ENCODE data around the gene UGT2B15.
"Not testable (repeated sequence)": the region's sequence is repeated elsewhere in the genome, so short reads cannot be mapped to it uniquely, and the experiment has no call there.

The UGT2B15 gene

DNA sequence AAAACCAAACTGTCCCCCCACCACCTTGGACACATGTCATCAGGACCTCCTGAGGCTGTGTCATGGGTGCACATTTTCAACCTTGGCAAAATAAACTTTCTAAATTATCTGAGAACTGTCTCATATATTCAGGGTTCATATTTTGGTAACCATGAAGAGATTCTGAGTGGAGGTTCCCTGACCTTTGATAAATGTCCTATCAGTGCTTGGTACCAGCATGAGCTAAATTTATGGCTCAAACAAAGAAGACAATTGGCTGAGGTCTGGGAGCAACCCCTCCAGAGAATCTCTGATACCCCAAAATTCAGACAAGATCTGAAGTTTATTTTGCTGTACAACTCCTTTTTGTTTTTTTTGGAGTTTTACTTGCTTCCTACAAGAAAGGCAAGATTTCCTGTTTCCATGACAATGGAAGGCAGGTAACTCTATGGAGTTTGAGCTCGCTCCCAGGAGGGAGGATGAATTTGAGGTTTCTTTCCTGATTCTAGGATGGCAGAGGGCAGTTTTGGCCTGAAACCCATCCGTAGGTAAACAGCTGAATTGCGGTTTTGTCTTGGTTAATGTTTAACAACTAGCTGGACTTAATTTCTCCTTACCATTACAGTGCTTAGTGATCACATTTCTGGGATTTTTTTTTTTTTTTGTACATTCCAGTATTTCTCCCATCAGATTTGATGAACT is 14.5 kb downstream of the UGT2B15 start:
- DNase-seq (ENCODE audit: low read depth in 3 of 3) = no peak

DNA sequence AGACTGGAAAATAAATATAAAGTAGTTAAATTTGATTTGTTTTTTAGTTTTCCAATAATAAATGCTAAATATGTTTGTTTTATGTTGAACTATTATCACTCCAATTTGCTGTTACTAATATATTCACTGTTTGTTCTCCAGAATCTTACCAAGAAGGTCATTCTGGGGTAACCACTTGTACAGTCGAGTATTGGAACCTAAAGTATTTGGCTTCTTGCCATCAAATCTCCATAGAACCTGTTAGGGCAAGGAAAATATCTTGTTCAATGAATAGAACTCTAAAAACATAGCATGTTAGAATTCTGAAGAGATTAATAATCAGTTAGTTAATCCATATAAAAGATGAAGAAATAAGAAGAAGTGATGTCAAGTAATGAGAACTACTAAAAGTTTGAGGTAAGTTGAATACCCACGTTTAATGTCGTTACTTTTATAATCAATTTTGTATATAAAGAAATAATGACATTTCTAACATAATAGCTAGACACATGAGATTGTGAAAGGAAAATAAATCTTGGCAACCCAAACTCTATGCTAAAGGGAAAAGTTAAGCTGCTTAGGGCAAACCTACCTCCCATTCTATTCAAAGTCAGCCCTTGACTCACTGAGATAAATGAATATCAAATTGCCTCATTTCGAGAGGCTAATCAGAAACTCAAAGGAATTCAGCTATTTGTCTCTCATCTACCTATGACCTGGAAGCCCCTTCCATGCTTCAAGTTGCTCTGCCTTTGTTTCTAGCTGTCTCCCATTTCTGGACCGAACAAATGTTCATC is 15.3 kb downstream of the UGT2B15 start:
- DNase-seq (ENCODE audit: low read depth in 3 of 3) = no peak

DNA sequence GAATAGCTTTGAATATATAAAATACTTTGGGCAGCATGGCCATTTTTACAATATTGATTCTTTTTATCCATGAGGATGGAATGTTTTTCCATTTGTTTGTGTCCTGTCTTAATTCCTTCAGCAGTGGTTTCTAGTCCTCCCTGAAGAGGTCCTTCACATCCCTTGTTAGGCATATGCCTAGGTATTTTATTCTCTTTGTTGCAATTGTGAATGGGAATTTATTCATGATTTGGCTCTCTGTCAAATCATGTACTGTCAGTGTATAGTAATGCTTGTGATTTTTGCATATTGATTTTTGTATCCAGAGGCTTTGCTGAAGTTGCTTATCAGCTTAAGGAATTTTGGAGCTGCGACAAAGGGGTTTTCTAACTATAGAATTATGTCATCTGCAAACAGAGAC is 18.5 kb downstream of the UGT2B15 start:
- DNase-seq (ENCODE audit: low read depth in 3 of 3) = no peak

DNA sequence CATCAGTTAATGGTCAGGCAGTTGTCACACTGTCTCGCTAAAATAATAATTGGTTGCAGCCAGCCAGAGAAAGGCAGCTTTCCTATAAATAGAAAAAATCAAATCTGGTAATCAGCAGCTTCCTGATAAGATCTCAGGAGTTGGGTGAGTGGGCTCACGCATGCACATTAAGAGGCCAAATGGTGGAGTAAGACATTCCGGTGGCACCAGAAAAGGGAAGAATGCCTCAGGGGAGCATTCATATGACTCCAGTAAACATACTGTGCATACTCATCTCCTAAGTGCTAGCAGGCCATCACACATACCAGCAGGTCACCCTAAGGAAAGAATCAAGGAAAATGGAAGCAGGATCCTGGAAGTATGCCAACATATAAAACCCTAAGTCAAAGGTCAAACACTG is 40.1 kb downstream of the UGT2B15 start:
- DNase-seq (ENCODE audit: low read depth in 3 of 3) = no peak

DNA sequence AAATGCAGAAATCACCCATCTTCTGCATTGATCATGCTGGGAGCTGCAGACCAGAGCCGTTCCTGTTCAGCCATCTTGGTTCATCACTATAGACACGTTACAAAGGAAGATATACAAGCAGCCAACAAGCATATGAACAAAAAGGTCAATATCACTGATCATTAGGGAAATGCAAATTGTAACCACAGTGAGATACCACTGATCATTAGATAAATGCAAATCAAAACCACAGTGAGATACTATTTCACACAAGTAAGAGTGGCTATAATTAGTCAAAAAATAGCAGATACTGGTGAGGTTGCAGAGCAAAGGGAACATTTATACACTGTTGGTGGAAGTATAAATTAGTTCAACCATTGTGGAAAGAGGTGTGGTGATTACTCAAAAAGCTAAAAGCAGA is 47.7 kb downstream of the UGT2B15 start:
- not testable (repeated sequence) for DNase-seq (ENCODE audit: low read depth in 3 of 3)

DNA sequence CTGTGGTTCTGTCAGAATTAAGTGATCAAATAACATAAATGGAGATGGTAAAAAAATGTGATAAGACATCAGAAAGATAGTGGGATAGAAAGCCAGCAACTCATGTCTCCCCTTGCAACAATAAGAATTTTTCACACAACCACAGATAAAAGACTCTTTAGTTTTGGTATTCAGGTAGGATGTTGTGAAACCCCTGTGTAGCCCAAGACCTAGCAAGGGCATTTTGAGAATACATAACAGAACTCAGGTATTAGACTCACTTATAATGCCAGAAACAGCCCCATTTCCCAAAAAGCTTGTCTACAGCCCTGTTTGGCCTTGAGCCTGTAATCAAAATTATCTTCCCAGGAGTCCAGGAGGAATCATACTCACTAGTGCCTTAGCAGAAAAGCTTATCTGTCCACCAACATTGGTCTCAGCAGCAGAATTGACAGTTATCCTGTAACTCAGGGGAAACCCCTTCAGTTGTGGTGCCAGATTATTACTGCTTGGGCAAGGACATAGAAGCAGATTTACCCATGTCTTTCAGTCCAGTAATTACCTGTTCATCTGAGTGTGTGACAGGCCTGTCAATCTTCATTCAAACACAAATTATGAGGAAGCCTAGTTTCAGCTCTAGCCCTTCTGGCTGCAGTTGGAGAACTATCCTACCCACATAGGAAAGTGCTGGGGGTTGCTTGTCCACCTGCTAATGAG is 53.3 kb downstream of the UGT2B15 start:
- DNase-seq (ENCODE audit: low read depth in 3 of 3) = no peak

DNA sequence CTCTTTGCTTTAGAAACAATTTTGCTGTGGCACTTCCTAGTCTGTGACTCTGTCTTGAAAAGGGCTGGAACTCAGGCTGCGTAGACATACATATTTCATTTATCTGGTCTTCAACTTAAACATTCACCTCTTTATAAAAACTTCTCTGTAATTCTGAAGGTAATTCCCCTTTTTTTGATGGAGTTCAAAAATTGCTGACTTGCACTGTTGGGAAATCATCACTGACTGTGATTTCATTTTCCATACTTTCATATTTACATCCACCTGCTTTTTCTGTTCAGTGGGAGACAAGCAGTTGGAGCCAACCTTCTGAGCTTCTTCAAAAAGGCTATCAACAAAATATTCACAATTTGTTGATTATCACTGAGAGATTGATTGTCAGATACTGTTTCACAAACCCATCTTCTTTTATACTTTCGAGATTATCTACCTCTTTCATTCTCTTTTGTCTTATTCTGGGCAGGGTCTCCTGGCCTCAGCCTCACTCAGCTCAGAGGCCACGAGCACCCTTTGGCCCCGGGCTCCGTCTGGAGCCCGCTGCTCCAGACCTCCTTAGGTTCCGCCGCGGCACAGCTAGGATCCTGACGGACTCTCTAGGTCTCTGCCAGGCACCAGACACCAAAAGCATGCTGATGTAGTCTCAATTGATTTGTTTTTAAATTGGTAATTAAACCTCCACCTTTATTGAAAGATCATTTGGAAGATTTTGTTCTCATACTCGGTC is 54.6 kb downstream of the UGT2B15 start:
- DNase-seq (ENCODE audit: low read depth in 3 of 3) = no peak

DNA sequence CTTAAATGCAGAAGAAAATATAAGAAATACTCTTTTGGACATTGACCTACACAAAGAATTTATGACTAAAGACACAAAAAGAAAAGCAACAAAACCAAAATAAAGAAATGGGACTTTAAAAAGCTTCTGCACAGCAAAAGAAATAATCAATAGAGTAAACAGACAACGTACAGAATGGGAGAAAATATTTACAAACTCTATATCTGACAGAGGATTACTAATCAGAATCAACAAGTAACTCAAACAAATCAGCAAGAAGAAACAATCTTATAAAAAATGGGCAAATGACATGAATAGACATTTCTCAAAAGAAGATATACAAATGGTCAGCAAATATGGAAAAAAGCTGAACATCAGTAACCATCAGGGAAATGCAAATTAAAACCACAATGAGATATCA is 56.7 kb downstream of the UGT2B15 start:
- no peak for DNase-seq (ENCODE audit: low read depth in 3 of 3)

DNA sequence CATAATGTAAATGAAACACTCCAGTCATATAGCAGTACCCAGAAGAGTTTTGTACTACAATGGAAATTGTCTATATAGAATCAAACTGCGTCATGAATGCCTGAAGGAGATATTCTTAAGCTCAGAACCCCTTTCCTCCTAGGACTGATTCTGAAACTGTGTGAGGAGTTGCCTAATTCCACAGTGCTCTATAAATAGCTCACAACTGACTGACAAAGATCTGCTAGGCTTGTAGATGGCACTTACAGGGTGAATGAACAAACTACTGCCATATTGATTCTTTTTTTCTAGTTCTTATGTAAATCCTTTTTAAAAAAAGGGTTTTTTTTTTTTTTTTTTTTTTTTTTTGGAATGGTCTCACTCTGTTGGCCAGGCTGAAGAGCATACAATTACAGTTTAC is 64.2 kb downstream of the UGT2B15 start:
- DNase-seq (ENCODE audit: low read depth in 3 of 3) = no peak

DNA sequence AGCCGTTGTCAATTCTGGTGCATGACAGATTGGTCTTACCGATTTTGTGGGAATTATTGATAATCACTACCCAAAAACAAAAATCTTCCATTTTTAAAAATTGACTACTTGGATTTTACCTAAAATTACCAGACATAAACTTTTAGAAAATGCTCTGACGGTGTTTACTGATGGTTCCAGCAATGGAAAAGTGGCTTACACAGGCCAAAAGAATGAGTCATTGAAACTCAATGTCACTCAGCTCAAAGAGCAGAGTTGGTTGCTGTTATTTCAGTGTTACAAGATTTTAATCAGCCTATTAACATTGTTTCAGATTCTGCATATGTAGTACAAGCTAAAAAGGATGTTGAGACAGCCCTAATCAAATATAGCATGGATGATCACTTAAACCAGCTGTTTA is 71.3 kb downstream of the UGT2B15 start:
- DNase-seq (ENCODE audit: low read depth in 3 of 3) = no peak

DNA sequence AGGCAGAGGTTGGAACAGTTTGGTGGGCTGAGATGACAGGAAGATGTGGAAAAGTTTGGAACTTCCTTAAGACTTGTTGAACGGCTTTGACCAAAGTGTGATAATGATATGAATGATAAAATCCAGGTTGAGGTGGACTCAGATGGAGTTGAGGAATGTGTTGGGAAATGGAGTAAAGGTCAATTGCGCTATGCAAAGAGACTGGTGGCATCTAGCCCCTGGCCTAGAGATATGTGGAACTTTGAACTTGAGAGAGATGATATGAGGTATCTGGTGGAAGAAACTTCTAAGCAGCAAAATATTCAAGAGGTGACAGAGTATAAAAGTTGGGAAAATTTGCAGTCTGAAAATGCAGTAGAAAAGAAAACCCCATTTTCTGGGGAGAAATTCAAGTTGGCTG is 73.0 kb downstream of the UGT2B15 start:
- DNase-seq (ENCODE audit: low read depth in 3 of 3) = no peak

All from stimulated activated CD4-positive, alpha-beta T cell treated with anti-CD3 and anti-CD28 coated beads, TNF-alpha, amount 100 ng/mL, for 4 hours (primary cell).